BE2C (cell line): ENCODE data around the gene S100A5.
A peak's percentile ranks its signal among the peaks of the same experiment; 100 is the strongest.
"Not testable (repeated sequence)": the region's sequence is repeated elsewhere in the genome, so short reads cannot be mapped to it uniquely, and the experiment has no call there.

Experiments
- DNase-seq: peaks from one replicate; pipeline ENCODE4 v3.0.0-alpha.2; 2020
- H3K27me3 ChIP-seq: fragments of 250-450 bp; sonication (Bioruptor Pico); 2 replicates; pipeline ENCODE4 v1.5.1; 2020; ENCODE audit warnings: mild to moderate bottlenecking
- H3K36me3 ChIP-seq: fragments of 250-450 bp; sonication (Bioruptor Pico); 2 replicates; pipeline ENCODE4 v1.5.1; 2020; ENCODE audit warnings: mild to moderate bottlenecking
- H3K4me1 ChIP-seq: fragments of 250-450 bp; sonication (Bioruptor Pico); 2 replicates; pipeline ENCODE4 v1.5.1; 2020
- H3K4me3 ChIP-seq: 2 replicates; pipeline ENCODE4 v1.5.1; 2011; ENCODE audit warnings: low read depth, low read length
- H3K9me3 ChIP-seq: fragments of 250-450 bp; sonication (Bioruptor Pico); 2 replicates; pipeline ENCODE4 v1.5.1; 2020
- TF ChIP-seq, protein P1 (sequence below): IDR thresholded peaks from 2 replicates; pipeline ENCODE4 v1.5.1; 2012; ENCODE audit warnings: mild to moderate bottlenecking, low read depth, low read length

Gene S100A5

DNA sequence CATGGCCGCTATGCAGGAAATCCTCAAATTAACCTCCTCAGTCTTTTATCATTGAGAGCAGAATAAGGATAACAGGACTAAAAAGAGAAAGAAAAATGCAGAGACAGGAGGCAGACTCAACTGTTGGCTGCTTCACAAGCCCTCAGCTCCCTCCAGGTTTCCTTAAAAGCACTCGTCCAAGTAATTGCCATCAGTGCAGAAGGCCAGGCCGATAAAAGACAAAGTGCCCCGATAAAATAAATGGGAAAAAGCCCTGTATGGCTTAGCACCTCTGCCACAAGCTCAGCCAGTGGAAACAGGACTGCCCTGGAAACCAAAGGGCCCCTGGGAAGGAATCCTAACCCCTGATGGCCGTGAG lies 13.1 kb downstream of the S100A5 start:
- Histone ChIP-seq H3K4me1 (peaks cover 24% of the 10 kb centered on the region), H3K4me3 (no peak overlapping the region), H3K9me3 (no peaks in the 10 kb centered on the region), H3K27me3 (no peaks in the 10 kb centered on the region), H3K36me3 (no peaks in the 10 kb centered on the region)
- TF ChIP-seq, protein P1, sequence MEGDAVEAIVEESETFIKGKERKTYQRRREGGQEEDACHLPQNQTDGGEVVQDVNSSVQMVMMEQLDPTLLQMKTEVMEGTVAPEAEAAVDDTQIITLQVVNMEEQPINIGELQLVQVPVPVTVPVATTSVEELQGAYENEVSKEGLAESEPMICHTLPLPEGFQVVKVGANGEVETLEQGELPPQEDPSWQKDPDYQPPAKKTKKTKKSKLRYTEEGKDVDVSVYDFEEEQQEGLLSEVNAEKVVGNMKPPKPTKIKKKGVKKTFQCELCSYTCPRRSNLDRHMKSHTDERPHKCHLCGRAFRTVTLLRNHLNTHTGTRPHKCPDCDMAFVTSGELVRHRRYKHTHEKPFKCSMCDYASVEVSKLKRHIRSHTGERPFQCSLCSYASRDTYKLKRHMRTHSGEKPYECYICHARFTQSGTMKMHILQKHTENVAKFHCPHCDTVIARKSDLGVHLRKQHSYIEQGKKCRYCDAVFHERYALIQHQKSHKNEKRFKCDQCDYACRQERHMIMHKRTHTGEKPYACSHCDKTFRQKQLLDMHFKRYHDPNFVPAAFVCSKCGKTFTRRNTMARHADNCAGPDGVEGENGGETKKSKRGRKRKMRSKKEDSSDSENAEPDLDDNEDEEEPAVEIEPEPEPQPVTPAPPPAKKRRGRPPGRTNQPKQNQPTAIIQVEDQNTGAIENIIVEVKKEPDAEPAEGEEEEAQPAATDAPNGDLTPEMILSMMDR: no peak
- peak; percentile 62 for DNase-seq

- TF ChIP-seq, protein P1: no peak
Observed at GRCh38 chr1:153527023-153527682, 13.6 kb downstream of the S100A5 start.

GRCh38 chr1:153526132-153526543 lies 14.6 kb downstream of the S100A5 start:
- Histone ChIP-seq H3K9me3 (no peaks in the 10 kb centered on the region), H3K4me3 (peak overlapping the region; percentile 23), H3K4me1 (peaks cover 27% of the 10 kb centered on the region), H3K36me3 (no peaks in the 10 kb centered on the region), H3K27me3 (no peaks in the 10 kb centered on the region)
- DNase-seq: peak; percentile 73
- TF ChIP-seq, protein P1: no peak

More at GRCh38 chr1:153527023-153527682, 13.6 kb downstream of the S100A5 start:
- no peaks in the 10 kb centered on the region for H3K27me3 ChIP-seq
- H3K9me3 ChIP-seq: no peaks in the 10 kb centered on the region
- H3K36me3 ChIP-seq: no peaks in the 10 kb centered on the region
- no peak for DNase-seq
- peaks cover 24% of the 10 kb centered on the region for H3K4me1 ChIP-seq
- no peak overlapping the region for H3K4me3 ChIP-seq

- Histone ChIP-seq H3K4me3 (no peak overlapping the region), H3K27me3 (no peaks in the 10 kb centered on the region)
- no peak for DNase-seq
Observed at GRCh38 chr1:153525088-153525728, 15.5 kb downstream of the S100A5 start.

DNA sequence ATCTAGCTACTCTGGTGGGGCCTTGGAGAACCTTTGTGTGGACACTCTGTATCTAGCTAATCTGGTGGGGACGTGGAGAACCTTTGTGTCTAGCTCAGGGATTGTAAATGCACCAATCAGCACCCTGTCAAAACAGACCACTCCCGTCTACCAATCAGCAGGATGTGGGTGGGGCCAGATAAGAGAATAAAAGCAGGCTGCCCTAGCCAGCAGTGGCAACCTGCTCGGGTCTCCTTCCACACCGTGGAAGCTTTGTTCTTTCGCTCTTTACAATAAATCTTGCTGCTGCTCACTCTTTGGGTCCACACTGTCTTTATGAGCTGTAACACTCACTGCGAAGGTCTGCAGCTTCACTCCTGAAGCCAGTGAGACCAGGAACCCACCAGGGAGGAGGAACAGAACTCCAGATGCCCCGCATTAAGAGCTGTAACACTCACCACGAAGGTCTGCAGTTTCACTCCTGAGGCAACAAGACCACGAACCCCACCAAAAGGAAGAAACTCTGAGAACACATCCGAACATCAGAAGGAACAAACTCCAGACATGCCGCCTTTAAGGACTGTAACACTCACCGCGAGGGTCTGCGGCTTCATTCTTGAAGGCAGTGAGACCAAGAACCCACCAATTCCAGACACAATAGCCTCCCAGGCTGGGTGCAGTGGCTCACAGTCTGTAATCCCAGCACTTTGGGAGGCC lies 18.2 kb downstream of the S100A5 start:
- not testable (repeated sequence) for DNase-seq, H3K27me3 ChIP-seq, H3K9me3 ChIP-seq, H3K4me3 ChIP-seq, H3K36me3 ChIP-seq
- H3K4me1 ChIP-seq: peaks cover 28% of the 10 kb centered on the region

More at GRCh38 chr1:153525088-153525728, 15.5 kb downstream of the S100A5 start:
- peaks cover 33% of the 10 kb centered on the region for H3K4me1 ChIP-seq
- no peaks in the 10 kb centered on the region for H3K9me3 ChIP-seq
- TF ChIP-seq, protein P1: no peak
- H3K36me3 ChIP-seq: no peaks in the 10 kb centered on the region

DNA sequence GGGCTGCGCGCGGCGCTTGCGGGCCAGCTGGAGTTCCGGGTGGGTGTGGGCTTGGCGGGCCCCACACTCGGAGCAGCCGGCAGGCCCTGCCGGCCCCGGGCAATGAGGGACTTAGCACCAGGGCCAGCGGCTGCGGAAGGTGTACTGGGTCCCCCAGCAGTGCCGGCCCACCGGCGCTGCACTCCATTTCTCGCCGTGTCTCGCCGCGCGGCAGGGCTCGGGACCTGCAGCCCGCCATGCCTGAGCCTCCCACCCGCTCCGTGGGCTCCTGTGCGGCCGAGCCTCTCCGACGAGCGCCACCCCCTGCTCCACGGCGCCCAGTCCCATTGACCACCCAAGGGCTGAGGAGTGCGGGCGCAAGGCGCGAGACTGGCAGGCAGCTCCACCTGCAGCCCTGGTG lies 18.9 kb downstream of the S100A5 start:
- H3K4me1 ChIP-seq: peaks cover 21% of the 10 kb centered on the region
- not testable (repeated sequence) for DNase-seq, H3K36me3 ChIP-seq, H3K27me3 ChIP-seq, H3K4me3 ChIP-seq, H3K9me3 ChIP-seq
